GM19372 (cell line): Measurements from ENCODE around the gene GLIS1.
"Not testable (repeated sequence)": the region's sequence is repeated elsewhere in the genome, so short reads cannot be mapped to it uniquely, and the experiment has no call there.

Experiments used
- ATAC-seq: cut with Tn5 transposase; IDR thresholded peaks from one replicate; pipeline ENCODE4 v1.9.1; 2021; ENCODE audit warnings: mild to moderate bottlenecking, low read depth, moderate library complexity; ENCODE audit not compliant: unreplicated experiment

Gene GLIS1

GRCh38 chr1:53557369-53557768 lies 181.6 kb downstream of the GLIS1 start:
- no peak for ATAC-seq

GRCh38 chr1:53556657-53557227 lies 182.2 kb downstream of the GLIS1 start:
- no peak for ATAC-seq

- not testable (repeated sequence) for ATAC-seq
Observed at GRCh38 chr1:53555620-53556326, 183.2 kb downstream of the GLIS1 start.

GRCh38 chr1:53554592-53555305 lies 184.2 kb downstream of the GLIS1 start:
- no peak for ATAC-seq

GRCh38 chr1:53553734-53554509 lies 185.0 kb downstream of the GLIS1 start:
- no peak for ATAC-seq

- no peak for ATAC-seq
Observed at GRCh38 chr1:53552981-53553733, 185.8 kb downstream of the GLIS1 start.

GRCh38 chr1:53552146-53552861 lies 186.7 kb downstream of the GLIS1 start:
- ATAC-seq: no peak

GRCh38 chr1:53551428-53551995 lies 187.5 kb downstream of the GLIS1 start:
- no peak for ATAC-seq

GRCh38 chr1:53550201-53550741 lies 188.7 kb downstream of the GLIS1 start:
- ATAC-seq: no peak

- no peak for ATAC-seq
Observed at GRCh38 chr1:53549781-53550180, 189.2 kb downstream of the GLIS1 start.

- ATAC-seq: no peak
Observed at GRCh38 chr1:53549287-53549686, 189.7 kb downstream of the GLIS1 start.

GRCh38 chr1:53548031-53548491 lies 190.9 kb downstream of the GLIS1 start:
- no peak for ATAC-seq

- no peak for ATAC-seq
Observed at GRCh38 chr1:53547231-53547790, 191.7 kb downstream of the GLIS1 start.

- no peak for ATAC-seq
Observed at GRCh38 chr1:53546409-53547155, 192.4 kb downstream of the GLIS1 start.

- no peak for ATAC-seq
Observed at GRCh38 chr1:53545663-53546408, 193.1 kb downstream of the GLIS1 start.

- ATAC-seq: no peak
Observed at GRCh38 chr1:53544728-53545515, 194.0 kb downstream of the GLIS1 start.
